Muscle layer of colon (tissue), 2 donors: ENCODE measurements around the gene SEPTIN14.
"Not testable (repeated sequence)": the region's sequence is repeated elsewhere in the genome, so short reads cannot be mapped to it uniquely, and the experiment has no call there.

ENCODE experiments used
- H3K27ac ChIP-seq: one replicate; pipeline ENCODE4 v1.7.0; 2013; ENCODE audit warnings: low read depth, mild to moderate bottlenecking, low read length, moderate library complexity
- H3K27me3 ChIP-seq, 2 donors: one replicate each; pipeline ENCODE4 v1.7.0; 2013; ENCODE audit warnings: low read length in 2 of 2, mild to moderate bottlenecking in 2 of 2; ENCODE audit not compliant: insufficient read depth in 2 of 2, control insufficient read depth in 1 of 2
- H3K36me3 ChIP-seq: one replicate; pipeline ENCODE4 v1.7.0; 2013; ENCODE audit warnings: mild to moderate bottlenecking, low read length; ENCODE audit not compliant: insufficient read depth
- H3K4me1 ChIP-seq: one replicate; pipeline ENCODE4 v1.7.0; 2013; ENCODE audit warnings: mild to moderate bottlenecking, low read length; ENCODE audit not compliant: insufficient read depth
- H3K4me3 ChIP-seq, 2 donors: one replicate each; pipeline ENCODE4 v1.7.0; 2013; ENCODE audit warnings: low read length in 2 of 2, low read depth in 1 of 2, mild to moderate bottlenecking in 1 of 2, moderate library complexity in 1 of 2
- H3K9ac ChIP-seq: one replicate; pipeline ENCODE4 v1.7.0; 2013; ENCODE audit warnings: low read length
- H3K9me3 ChIP-seq: one replicate; pipeline ENCODE4 v1.7.0; 2013; ENCODE audit warnings: mild to moderate bottlenecking, low read length
- donor health status: abdominal sarcoma.
- donor health status: Adenocarcinoma of cecum.

The SEPTIN14 gene

GRCh38 chr7:55862652-55863051 is at the start of gene SEPTIN14:
SEPTIN14 (minus strand) TSS chr7:55862752; CDS start chr7:55861996, 756 bp downstream.
- not testable (repeated sequence) for H3K9ac ChIP-seq, H3K4me1 ChIP-seq, H3K27me3 ChIP-seq, H3K4me3 ChIP-seq, H3K27ac ChIP-seq, H3K36me3 ChIP-seq, H3K9me3 ChIP-seq

DNA sequence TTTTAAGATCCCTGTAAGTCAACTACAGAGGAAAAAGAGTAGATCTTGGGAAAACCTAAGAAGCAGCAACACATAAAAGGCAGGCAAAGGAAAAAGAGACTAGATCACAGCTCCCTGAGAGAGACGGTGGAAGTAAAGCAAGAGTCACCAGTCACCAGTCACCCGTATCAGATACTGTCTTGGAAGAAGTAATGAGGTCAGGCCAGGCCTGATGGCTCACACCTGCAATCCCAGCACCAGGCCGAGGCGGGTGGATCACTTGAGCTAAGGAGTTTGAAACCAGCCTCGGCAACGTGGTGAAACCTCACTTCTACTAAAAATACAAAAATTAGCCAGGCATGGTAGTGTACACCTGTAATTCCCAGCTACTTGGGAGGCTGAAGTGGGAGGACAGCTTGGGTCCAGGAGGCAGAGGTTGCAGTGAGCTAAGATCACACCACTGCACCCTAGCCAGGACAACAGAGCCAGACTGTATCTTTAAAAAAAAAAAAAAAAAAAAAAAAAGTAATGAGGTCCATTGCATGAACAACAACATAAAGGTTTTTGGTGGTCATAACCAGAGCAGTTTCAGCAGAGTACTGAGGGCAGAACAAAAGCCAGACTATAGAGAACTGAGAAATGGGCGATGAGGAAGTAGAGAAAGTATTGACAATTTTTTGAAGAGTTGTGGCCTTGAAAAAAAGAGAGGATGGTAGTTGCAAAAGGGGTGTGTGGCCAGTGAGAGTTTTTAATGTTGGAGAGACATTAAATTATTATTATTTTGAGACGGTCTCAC is 41.6 kb upstream of the SEPTIN14 start:
- Histone ChIP-seq H3K4me1 (no peaks in the 10 kb centered on the region), H3K9ac (no peak overlapping the region), H3K27ac (no peak overlapping the region), H3K9me3 (no peaks in the 10 kb centered on the region), H3K4me3 (no peak overlapping the region), H3K36me3 (no peaks in the 10 kb centered on the region), H3K27me3 (no peaks in the 10 kb centered on the region)

GRCh38 chr7:55901059-55901458 is 38.5 kb upstream of the SEPTIN14 start:
- H3K4me3 ChIP-seq, H3K9me3 ChIP-seq, H3K4me1 ChIP-seq, H3K9ac ChIP-seq, H3K27me3 ChIP-seq, H3K36me3 ChIP-seq, H3K27ac ChIP-seq: not testable (repeated sequence)

DNA sequence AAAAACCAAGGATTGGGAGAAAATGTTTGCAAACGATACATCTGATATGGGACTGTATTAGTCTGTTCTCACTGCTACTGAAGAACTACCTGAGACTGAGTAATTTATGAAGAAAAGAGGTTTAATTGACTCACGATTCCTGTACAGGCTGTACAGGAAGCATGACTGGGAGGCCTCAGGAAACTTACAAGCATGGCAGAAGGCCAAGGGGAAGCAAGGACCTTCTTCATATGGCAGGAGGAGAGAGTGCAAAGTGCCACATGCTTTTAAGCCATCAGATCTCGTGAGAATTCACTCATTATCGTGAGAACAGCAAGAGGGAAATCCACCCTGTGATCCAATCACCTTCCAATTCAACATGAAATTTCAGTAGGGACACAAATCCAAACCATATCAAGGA is 35.7 kb upstream of the SEPTIN14 start:
- H3K4me1 ChIP-seq = no peaks in the 10 kb centered on the region
- H3K9me3 ChIP-seq = no peaks in the 10 kb centered on the region
- no peaks in the 10 kb centered on the region for H3K27me3 ChIP-seq
- H3K27ac ChIP-seq = no peak overlapping the region
- no peaks in the 10 kb centered on the region for H3K36me3 ChIP-seq
- H3K9ac ChIP-seq = no peak overlapping the region
- H3K4me3 ChIP-seq = no peak overlapping the region

DNA sequence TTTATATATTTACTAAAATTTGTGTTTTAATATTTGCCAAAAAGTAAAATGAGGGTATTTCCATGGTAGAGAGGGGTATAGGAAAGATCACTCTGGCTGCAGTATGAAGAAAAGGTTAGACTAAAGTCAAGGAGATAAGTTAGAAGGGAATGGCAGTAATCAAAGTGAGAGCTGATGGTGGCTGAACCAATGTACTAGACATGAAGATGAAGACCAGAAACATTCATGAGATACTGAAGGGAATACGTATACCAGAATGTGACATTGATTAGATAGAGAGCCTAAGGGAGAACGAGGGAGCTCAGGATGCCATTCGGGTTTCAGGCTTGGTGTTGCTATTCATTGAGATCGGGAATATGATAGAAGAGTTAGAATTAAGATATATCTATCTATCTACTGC is 32.5 kb upstream of the SEPTIN14 start:
- no peak overlapping the region for H3K27ac ChIP-seq
- H3K9me3 ChIP-seq = no peaks in the 10 kb centered on the region
- no peaks in the 10 kb centered on the region for H3K36me3 ChIP-seq
- no peaks in the 10 kb centered on the region for H3K4me1 ChIP-seq
- H3K9ac ChIP-seq = no peak overlapping the region
- H3K4me3 ChIP-seq = no peak overlapping the region
- no peaks in the 10 kb centered on the region for H3K27me3 ChIP-seq

- H3K4me3 ChIP-seq = no peak overlapping the region
- no peak overlapping the region for H3K9ac ChIP-seq
- no peaks in the 10 kb centered on the region for H3K36me3 ChIP-seq
- H3K27ac ChIP-seq = no peak overlapping the region
- H3K4me1 ChIP-seq = no peaks in the 10 kb centered on the region
- H3K27me3 ChIP-seq = no peaks in the 10 kb centered on the region
- H3K9me3 ChIP-seq = no peaks in the 10 kb centered on the region
These were observed 31.4 kb upstream of the SEPTIN14 start for GRCh38 chr7:55893940-55894339.

DNA sequence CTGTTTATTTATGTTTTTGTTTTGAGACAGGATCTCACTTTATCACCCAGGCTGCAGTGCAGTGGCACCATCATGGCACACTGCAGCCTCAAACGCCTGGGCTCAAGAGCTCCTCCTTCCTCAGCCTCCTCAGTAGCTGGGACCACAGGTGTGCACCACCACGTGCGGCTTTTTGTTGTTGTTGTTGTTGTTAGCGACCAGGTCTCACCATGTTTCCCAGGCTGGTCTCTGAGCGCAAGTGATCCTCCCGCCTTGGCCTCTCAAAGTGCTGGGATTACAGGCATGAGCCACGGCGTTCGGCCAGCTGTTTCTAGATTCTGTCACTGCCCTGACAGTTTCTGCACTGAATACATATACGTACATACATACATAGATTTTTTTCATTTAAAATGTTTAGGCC is 25.8 kb upstream of the SEPTIN14 start:
- H3K36me3 ChIP-seq, H3K27ac ChIP-seq, H3K9me3 ChIP-seq, H3K27me3 ChIP-seq, H3K4me1 ChIP-seq, H3K9ac ChIP-seq: not testable (repeated sequence)
- peak overlapping the region in 1 of 2 donors; percentile 26 for H3K4me3 ChIP-seq

DNA sequence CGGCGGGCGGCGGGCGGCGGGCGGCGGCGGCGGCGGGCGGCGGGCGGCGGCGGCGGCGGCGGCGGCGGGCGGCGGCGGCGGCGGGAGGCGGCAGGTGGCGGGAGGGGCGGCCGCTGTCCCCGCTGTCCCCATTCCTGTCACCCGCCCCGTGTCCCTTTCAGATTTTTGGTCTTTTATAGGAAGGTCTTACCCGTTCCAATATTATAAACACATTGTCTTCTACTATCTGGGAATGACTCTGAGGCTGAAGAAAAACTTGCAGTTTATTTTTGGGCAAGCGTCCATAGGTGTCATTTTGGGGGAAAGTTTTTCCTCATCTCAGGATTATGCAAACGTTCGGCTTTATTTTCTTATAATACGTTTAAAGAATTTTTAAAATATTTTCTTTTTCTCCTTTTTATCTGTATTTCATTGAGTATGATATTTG is 25.3 kb upstream of the SEPTIN14 start:
- H3K36me3 ChIP-seq = no peaks in the 10 kb centered on the region
- H3K9ac ChIP-seq = no peak overlapping the region
- no peak overlapping the region for H3K27ac ChIP-seq

GRCh38 chr7:55884321-55884720 is 21.8 kb upstream of the SEPTIN14 start:
- Histone ChIP-seq H3K36me3 (no peaks in the 10 kb centered on the region), H3K27ac (no peak overlapping the region), H3K9me3 (no peaks in the 10 kb centered on the region), H3K4me1 (peaks cover 5% of the 10 kb centered on the region), H3K27me3 (no peaks in the 10 kb centered on the region), H3K4me3 (no peak overlapping the region), H3K9ac (no peak overlapping the region)

More for the DNA sequence above, 25.3 kb upstream of the SEPTIN14 start:
- Histone ChIP-seq H3K4me1 (peaks cover 5% of the 10 kb centered on the region), H3K4me3 (peak overlapping the region in 1 of 2 donors; percentile 26), H3K27me3 (no peaks in the 10 kb centered on the region), H3K9me3 (no peaks in the 10 kb centered on the region)

GRCh38 chr7:55878691-55879090 is 16.1 kb upstream of the SEPTIN14 start:
- H3K27me3 ChIP-seq = no peaks in the 10 kb centered on the region
- H3K4me1 ChIP-seq = no peaks in the 10 kb centered on the region
- H3K9me3 ChIP-seq = no peaks in the 10 kb centered on the region
- H3K36me3 ChIP-seq = no peaks in the 10 kb centered on the region
- H3K27ac ChIP-seq = no peak overlapping the region
- no peak overlapping the region for H3K9ac ChIP-seq
- no peak overlapping the region for H3K4me3 ChIP-seq

- H3K4me1 ChIP-seq = no peaks in the 10 kb centered on the region
- no peak overlapping the region for H3K4me3 ChIP-seq
- no peaks in the 10 kb centered on the region for H3K36me3 ChIP-seq
- no peaks in the 10 kb centered on the region for H3K9me3 ChIP-seq
- H3K9ac ChIP-seq = no peak overlapping the region
- H3K27ac ChIP-seq = no peak overlapping the region
- no peaks in the 10 kb centered on the region for H3K27me3 ChIP-seq
These were observed 14.8 kb upstream of the SEPTIN14 start for GRCh38 chr7:55877308-55877707.

GRCh38 chr7:55873765-55874164 is 11.2 kb upstream of the SEPTIN14 start:
- H3K36me3 ChIP-seq = no peaks in the 10 kb centered on the region
- no peak overlapping the region for H3K4me3 ChIP-seq
- H3K27ac ChIP-seq = no peak overlapping the region
- H3K9me3 ChIP-seq = no peaks in the 10 kb centered on the region
- H3K27me3 ChIP-seq = no peaks in the 10 kb centered on the region
- no peak overlapping the region for H3K9ac ChIP-seq
- no peaks in the 10 kb centered on the region for H3K4me1 ChIP-seq
